ENCODE results near the gene ZMYND8. TPM values are rescaled to one million over a fixed set of nuclear protein-coding genes. Genes with fewer than 3 reads are reported as not detected.
"Not testable (repeated sequence)": the region's sequence is repeated elsewhere in the genome, so short reads cannot be mapped to it uniquely, and the experiment has no call there.

ZMYND8 gene
- total RNA-seq, 1 experiment from 2014 or later, result 50.7 TPM

GRCh38 chr20:47289096-47289495 is 67.4 kb downstream of the ZMYND8 start:
- no peak for ATAC-seq
- Histone ChIP-seq H3K4me3 (ENCODE audit: low read depth in 2 of 2, low read length in 2 of 2) (no peak overlapping the region), H3K36me3 (ENCODE audit: control insufficient read depth, insufficient read depth, low read length) (peaks cover 15% of the 10 kb centered on the region), H3K4me1 (ENCODE audit: control insufficient read depth, insufficient read depth, low read length) (no peaks in the 10 kb centered on the region), H3K27me3 (ENCODE audit: control insufficient read depth, insufficient read depth, low read length) (no peaks in the 10 kb centered on the region), H3K9me3 (ENCODE audit: control insufficient read depth, insufficient read depth, low read depth, low read length) (no peaks in the 10 kb centered on the region), H3K27ac (ENCODE audit: low read length) (peak overlapping the region; percentile 42; the same call in 1 of the 2 replicates)
- TF ChIP-seq REST (IDR thresholded peaks at IDR 0.05; ENCODE audit: insufficient read depth in 1 of 2, low read depth in 2 of 2, low read length in 1 of 2) (no peak), TCF7L2 (IDR thresholded peaks at IDR 0.05; ENCODE audit: low read depth, low read length) (no peak), POLR2AphosphoS5 (IDR thresholded peaks at IDR 0.05; ENCODE audit: low read depth, low read length) (no peak), SIN3A (IDR thresholded peaks at IDR 0.05; ENCODE audit: borderline replicate concordance, insufficient read depth, low read depth, low read length) (no peak)
- TF ChIP-seq, protein P1, sequence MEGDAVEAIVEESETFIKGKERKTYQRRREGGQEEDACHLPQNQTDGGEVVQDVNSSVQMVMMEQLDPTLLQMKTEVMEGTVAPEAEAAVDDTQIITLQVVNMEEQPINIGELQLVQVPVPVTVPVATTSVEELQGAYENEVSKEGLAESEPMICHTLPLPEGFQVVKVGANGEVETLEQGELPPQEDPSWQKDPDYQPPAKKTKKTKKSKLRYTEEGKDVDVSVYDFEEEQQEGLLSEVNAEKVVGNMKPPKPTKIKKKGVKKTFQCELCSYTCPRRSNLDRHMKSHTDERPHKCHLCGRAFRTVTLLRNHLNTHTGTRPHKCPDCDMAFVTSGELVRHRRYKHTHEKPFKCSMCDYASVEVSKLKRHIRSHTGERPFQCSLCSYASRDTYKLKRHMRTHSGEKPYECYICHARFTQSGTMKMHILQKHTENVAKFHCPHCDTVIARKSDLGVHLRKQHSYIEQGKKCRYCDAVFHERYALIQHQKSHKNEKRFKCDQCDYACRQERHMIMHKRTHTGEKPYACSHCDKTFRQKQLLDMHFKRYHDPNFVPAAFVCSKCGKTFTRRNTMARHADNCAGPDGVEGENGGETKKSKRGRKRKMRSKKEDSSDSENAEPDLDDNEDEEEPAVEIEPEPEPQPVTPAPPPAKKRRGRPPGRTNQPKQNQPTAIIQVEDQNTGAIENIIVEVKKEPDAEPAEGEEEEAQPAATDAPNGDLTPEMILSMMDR (IDR thresholded peaks at IDR 0.05), result no peak
- intact Hi-C loops (cut with micrococcal nuclease; ENCODE audit: unreplicated experiment) (no loop called here), in situ Hi-C loops (cut with HindIII; ENCODE audit: low pct_unique_long_range_greater_than_20kb, low sequenced_read_pairs) (no loop called here)
- DNase-seq (ENCODE audit: low read depth, low spot score), result no peak
- ChIA-PET CTCF (no interaction called here), POLR2A (no interaction called here)
- BruUV-seq (replicated peaks), result no TSS peak

DNA sequence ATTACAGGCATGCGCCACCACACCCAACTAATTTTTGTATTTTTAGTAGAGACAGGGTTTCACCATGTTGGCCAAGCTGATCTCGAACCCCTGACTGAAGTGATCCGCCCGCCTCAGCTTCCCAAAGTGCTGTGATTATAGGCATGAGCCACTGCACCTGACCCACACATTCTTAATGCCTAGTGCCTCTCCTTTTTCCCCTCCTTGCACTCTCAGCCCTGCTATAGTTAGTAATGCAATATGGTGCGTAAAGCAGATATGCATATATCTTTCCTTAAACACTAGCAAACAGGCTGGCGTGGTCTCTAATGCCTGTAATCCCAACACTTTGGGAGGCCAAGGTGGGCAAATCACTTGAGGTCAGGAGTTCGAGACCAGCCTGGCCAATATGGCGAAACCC is 68.0 kb downstream of the ZMYND8 start:
- CTCF ChIA-PET, result not testable (repeated sequence)

DNA sequence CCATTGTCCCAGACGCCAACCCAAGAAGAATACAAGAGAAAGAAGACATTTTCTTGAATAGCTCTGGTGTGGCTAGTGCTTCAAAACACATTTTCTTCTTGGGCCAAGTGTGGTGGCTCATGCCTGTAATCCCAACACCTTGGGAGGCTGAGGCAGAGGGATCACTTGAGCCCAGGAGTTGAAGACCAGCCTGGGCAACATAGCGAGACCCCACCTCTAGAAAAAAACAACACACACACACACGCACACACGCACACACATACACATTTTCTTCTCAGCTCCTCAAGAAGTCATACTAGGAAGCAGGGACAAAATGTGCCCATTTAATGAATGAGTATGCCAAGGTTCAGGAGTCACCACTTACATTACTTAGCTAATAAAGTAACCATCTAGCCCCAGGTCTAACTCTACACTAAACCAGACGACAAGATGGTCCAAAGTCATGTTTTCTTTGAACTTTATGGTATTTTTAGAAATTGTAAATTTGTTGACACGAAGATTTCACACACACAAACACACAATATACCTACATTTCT is 68.8 kb downstream of the ZMYND8 start:
- Histone ChIP-seq H3K4me3 (ENCODE audit: low read depth in 2 of 2, low read length in 2 of 2) (no peak overlapping the region), H3K27ac (ENCODE audit: low read length) (peak overlapping the region; percentile 45), H3K27me3 (ENCODE audit: control insufficient read depth, insufficient read depth, low read length) (no peaks in the 10 kb centered on the region), H3K4me1 (ENCODE audit: control insufficient read depth, insufficient read depth, low read length) (peaks cover 3% of the 10 kb centered on the region; the same call in 1 of the 2 replicates), H3K36me3 (ENCODE audit: control insufficient read depth, insufficient read depth, low read length) (peaks cover 15% of the 10 kb centered on the region), H3K9me3 (ENCODE audit: control insufficient read depth, insufficient read depth, low read depth, low read length) (no peaks in the 10 kb centered on the region)
- no TSS peak for BruUV-seq (replicated peaks)
- CTCF ChIA-PET, result no interaction called here
- POLR2A ChIA-PET, result no interaction called here
- DNase-seq (ENCODE audit: low read depth, low spot score) (no peak), ATAC-seq (no peak)
- intact Hi-C loops (cut with micrococcal nuclease; ENCODE audit: unreplicated experiment), result no loop called here
- TF ChIP-seq POLR2AphosphoS5 (IDR thresholded peaks at IDR 0.05; ENCODE audit: low read depth, low read length), result no peak
- no peak for TF ChIP-seq TCF7L2 (IDR thresholded peaks at IDR 0.05; ENCODE audit: low read depth, low read length)
- no peak for TF ChIP-seq SIN3A (IDR thresholded peaks at IDR 0.05; ENCODE audit: borderline replicate concordance, insufficient read depth, low read depth, low read length)
- TF ChIP-seq, protein P1 (IDR thresholded peaks at IDR 0.05), result no peak
- TF ChIP-seq REST (IDR thresholded peaks at IDR 0.05; ENCODE audit: insufficient read depth in 1 of 2, low read depth in 2 of 2, low read length in 1 of 2), result no peak
- in situ Hi-C loops (cut with HindIII; ENCODE audit: low pct_unique_long_range_greater_than_20kb, low sequenced_read_pairs), result no loop called here

More for the DNA sequence above, 68.0 kb downstream of the ZMYND8 start:
- H3K9me3 ChIP-seq (ENCODE audit: control insufficient read depth, insufficient read depth, low read depth, low read length); BruUV-seq (replicated peaks); ATAC-seq; H3K4me3 ChIP-seq (ENCODE audit: low read depth in 2 of 2, low read length in 2 of 2); intact Hi-C loops (cut with micrococcal nuclease; ENCODE audit: unreplicated experiment); H3K4me1 ChIP-seq (ENCODE audit: control insufficient read depth, insufficient read depth, low read length); in situ Hi-C loops (cut with HindIII; ENCODE audit: low pct_unique_long_range_greater_than_20kb, low sequenced_read_pairs); POLR2A ChIA-PET; DNase-seq (ENCODE audit: low read depth, low spot score); H3K27ac ChIP-seq (ENCODE audit: low read length); H3K27me3 ChIP-seq (ENCODE audit: control insufficient read depth, insufficient read depth, low read length): not testable (repeated sequence)
- H3K36me3 ChIP-seq (ENCODE audit: control insufficient read depth, insufficient read depth, low read length), result peaks cover 15% of the 10 kb centered on the region

All from Panc1 (cell line).